Measurements from ENCODE around the gene INHBA.

INHBA gene

GRCh38 chr7:41689815-41690214 lies 13.1 kb downstream of the INHBA start:
- no peak overlapping the region for H3K4me3 ChIP-seq (ENCODE audit: low read depth, low read length)

- no peak overlapping the region for H3K4me3 ChIP-seq (ENCODE audit: low read depth, low read length)
These were observed 14.0 kb downstream of the INHBA start for GRCh38 chr7:41688906-41689305.

GRCh38 chr7:41688012-41688625 lies 14.8 kb downstream of the INHBA start:
- H3K4me3 ChIP-seq (ENCODE audit: low read depth, low read length): no peak overlapping the region

GRCh38 chr7:41685684-41686083 lies 17.2 kb downstream of the INHBA start:
- H3K4me3 ChIP-seq (ENCODE audit: low read depth, low read length): no peak overlapping the region

- H3K4me3 ChIP-seq (ENCODE audit: low read depth, low read length): no peak overlapping the region
These were observed 20.5 kb downstream of the INHBA start for GRCh38 chr7:41682422-41682821.

GRCh38 chr7:41679566-41679965 lies 23.3 kb downstream of the INHBA start:
- no peak overlapping the region for H3K4me3 ChIP-seq (ENCODE audit: low read depth, low read length)

- no peak overlapping the region for H3K4me3 ChIP-seq (ENCODE audit: low read depth, low read length)
These were observed 28.3 kb downstream of the INHBA start for GRCh38 chr7:41674505-41675023.

- H3K4me3 ChIP-seq (ENCODE audit: low read depth, low read length): no peak overlapping the region
These were observed 41.3 kb downstream of the INHBA start for GRCh38 chr7:41661596-41661995.

- H3K4me3 ChIP-seq (ENCODE audit: low read depth, low read length): no peak overlapping the region
These were observed 43.4 kb downstream of the INHBA start for GRCh38 chr7:41659539-41659938.

- no peak overlapping the region for H3K4me3 ChIP-seq (ENCODE audit: low read depth, low read length)
These were observed 46.5 kb downstream of the INHBA start for GRCh38 chr7:41656366-41656765.

- no peak overlapping the region for H3K4me3 ChIP-seq (ENCODE audit: low read depth, low read length)
These were observed 47.5 kb downstream of the INHBA start for GRCh38 chr7:41655426-41655825.

GRCh38 chr7:41652267-41652666 lies 50.6 kb downstream of the INHBA start:
- no peak overlapping the region for H3K4me3 ChIP-seq (ENCODE audit: low read depth, low read length)

- no peak overlapping the region for H3K4me3 ChIP-seq (ENCODE audit: low read depth, low read length)
These were observed 54.4 kb downstream of the INHBA start for GRCh38 chr7:41648501-41648900.

- no peak overlapping the region for H3K4me3 ChIP-seq (ENCODE audit: low read depth, low read length)
These were observed 59.3 kb downstream of the INHBA start for GRCh38 chr7:41643616-41644015.

- H3K4me3 ChIP-seq (ENCODE audit: low read depth, low read length): no peak overlapping the region
These were observed 61.2 kb downstream of the INHBA start for GRCh38 chr7:41641665-41642014.

- H3K4me3 ChIP-seq (ENCODE audit: low read depth, low read length): no peak overlapping the region
These were observed 61.8 kb downstream of the INHBA start for GRCh38 chr7:41641011-41641664.

GRCh38 chr7:41640487-41640886 lies 62.4 kb downstream of the INHBA start:
- no peak overlapping the region for H3K4me3 ChIP-seq (ENCODE audit: low read depth, low read length)

- no peak overlapping the region for H3K4me3 ChIP-seq (ENCODE audit: low read depth, low read length)
These were observed 65.8 kb downstream of the INHBA start for GRCh38 chr7:41637049-41637448.

Data from iPS-11a (cell line).